ENCODE measurements around the gene MTFP1.

DNA sequence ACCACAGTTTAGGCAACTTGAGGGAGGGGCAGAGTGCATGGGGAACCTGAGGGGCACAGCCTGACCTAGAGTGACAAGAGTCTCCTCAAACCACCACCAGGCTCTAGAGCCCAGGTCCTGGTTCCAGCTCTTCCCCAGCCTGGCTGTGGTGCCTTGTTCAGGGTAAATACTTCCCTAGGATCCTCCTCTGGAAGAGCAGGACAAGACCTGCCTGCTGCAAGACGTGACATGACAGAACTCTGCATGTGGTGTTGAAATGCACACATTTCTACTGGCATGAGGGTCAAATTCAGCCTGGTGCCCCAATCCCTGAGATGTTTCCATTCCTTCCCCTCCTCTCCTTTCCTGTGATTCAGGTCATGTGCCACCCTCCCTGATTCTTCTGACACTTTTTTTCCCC, 25.4 kb upstream of the MTFP1 start:
- TF ChIP-seq EZH2 (IDR thresholded peaks at IDR 0.05; ENCODE audit: borderline replicate concordance, low read depth, low read length, poor library complexity, severe bottlenecking), result no peak
- TF ChIP-seq, protein P1, sequence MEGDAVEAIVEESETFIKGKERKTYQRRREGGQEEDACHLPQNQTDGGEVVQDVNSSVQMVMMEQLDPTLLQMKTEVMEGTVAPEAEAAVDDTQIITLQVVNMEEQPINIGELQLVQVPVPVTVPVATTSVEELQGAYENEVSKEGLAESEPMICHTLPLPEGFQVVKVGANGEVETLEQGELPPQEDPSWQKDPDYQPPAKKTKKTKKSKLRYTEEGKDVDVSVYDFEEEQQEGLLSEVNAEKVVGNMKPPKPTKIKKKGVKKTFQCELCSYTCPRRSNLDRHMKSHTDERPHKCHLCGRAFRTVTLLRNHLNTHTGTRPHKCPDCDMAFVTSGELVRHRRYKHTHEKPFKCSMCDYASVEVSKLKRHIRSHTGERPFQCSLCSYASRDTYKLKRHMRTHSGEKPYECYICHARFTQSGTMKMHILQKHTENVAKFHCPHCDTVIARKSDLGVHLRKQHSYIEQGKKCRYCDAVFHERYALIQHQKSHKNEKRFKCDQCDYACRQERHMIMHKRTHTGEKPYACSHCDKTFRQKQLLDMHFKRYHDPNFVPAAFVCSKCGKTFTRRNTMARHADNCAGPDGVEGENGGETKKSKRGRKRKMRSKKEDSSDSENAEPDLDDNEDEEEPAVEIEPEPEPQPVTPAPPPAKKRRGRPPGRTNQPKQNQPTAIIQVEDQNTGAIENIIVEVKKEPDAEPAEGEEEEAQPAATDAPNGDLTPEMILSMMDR (conservative IDR thresholded peaks at IDR 0.05; ENCODE audit: low read depth, low read length), result no peak
